GM12878 (cell line): ENCODE results near the gene UBE3C. TPM values are rescaled to one million over a fixed set of nuclear protein-coding genes. Genes with fewer than 3 reads are reported as not detected.

Source experiments
- ATAC-seq: fragments of 200-7000 bp; cut with Tn5 transposase; 3 replicates; pipeline ENCODE4 v1.9.1; 2020; ENCODE audit warnings: mild to moderate bottlenecking, moderate library complexity
- BruUV-seq: library from RNA; stranded (reverse); fragments of 400-500 nt; replicated peaks from 2 replicates; lab custom pipeline; 2021; lab: Mats Ljungman, UMichigan
- CTCF ChIA-PET: fragments of 300-600 bp; sonication (Branson Sonifier 250); formaldehyde crosslinking; extraction: SDS; loops from one replicate; lab custom pipeline; 2021; ENCODE audit warnings: inconsistent platforms; lab: Yijun Ruan, JAX
- POLR2A ChIA-PET: fragments of 350-600 bp; formaldehyde crosslinking; extraction: SDS; loops from one replicate; lab custom pipeline; 2021; ENCODE audit warnings: inconsistent platforms; lab: Charles Lee
- RAD21 ChIA-PET: fragments of 300-600 bp; sonication (Branson Sonifier 250); formaldehyde crosslinking; loops from one replicate; lab custom pipeline; 2023; ENCODE audit warnings: antibody characterized with exemption; ENCODE audit not compliant: unreplicated experiment; lab: Charles Lee
- SMC1A ChIA-PET: fragments of 300-600 bp; sonication (Branson Sonifier 250); formaldehyde crosslinking; loops from one replicate; lab custom pipeline; 2023; ENCODE audit not compliant: unreplicated experiment, uncharacterized antibody; lab: Charles Lee
- DNase-seq: peaks from one replicate; pipeline ENCODE4 v3.0.0-alpha.2; 2011; ENCODE audit warnings: low read depth, low spot score
- FAIRE-seq: peaks from 3 replicates; lab custom pipeline; 2011; peaks lifted over from hg19 to GRCh38; lab: Jason Lieb, UNC
- H2AFZ ChIP-seq: 2 replicates; pipeline ENCODE4 v1.6.0; 2011; ENCODE audit warnings: low read depth, low read length, control low read depth; ENCODE audit not compliant: control insufficient read depth
- H3K27ac ChIP-seq: 2 replicates; pipeline ENCODE4 v1.5.1; 2011; ENCODE audit warnings: control low read depth; ENCODE audit not compliant: control insufficient read depth, insufficient read depth
- H3K27me3 ChIP-seq, 2 experiments: replicated peaks in 1 of 2; 2 replicates each; pipeline versions ENCODE4 v1.6.0 to v1.6.1; 2011; ENCODE audit warnings: low read length in 1 of 2; ENCODE audit not compliant: control insufficient read depth in 2 of 2, insufficient read depth in 2 of 2
- H3K36me3 ChIP-seq, 2 experiments: 2 replicates each; pipeline ENCODE4 v1.5.1; 2011; ENCODE audit warnings: low read length in 1 of 2; ENCODE audit not compliant: control insufficient read depth in 2 of 2, insufficient read depth in 2 of 2
- H3K4me1 ChIP-seq: 2 replicates; pipeline ENCODE4 v1.6.1; 2011; ENCODE audit warnings: mild to moderate bottlenecking, low read length, moderate library complexity, mixed read lengths; ENCODE audit not compliant: control insufficient read depth, insufficient read depth
- H3K4me2 ChIP-seq: 2 replicates; pipeline ENCODE4 v1.6.0; 2011; ENCODE audit warnings: control low read depth; ENCODE audit not compliant: control insufficient read depth, insufficient read depth
- H3K4me3 ChIP-seq: fragments of 200-600 bp; sonication (generic); 2 replicates; pipeline ENCODE4 v1.5.1; 2016
- H3K79me2 ChIP-seq: 2 replicates; pipeline ENCODE4 v1.6.0; 2011; ENCODE audit warnings: low read length; ENCODE audit not compliant: control insufficient read depth, insufficient read depth
- H3K9ac ChIP-seq: 2 replicates; pipeline ENCODE4 v1.8.0; 2011; ENCODE audit warnings: low read length, control low read depth, mixed read lengths; ENCODE audit not compliant: control insufficient read depth, insufficient read depth
- H3K9me3 ChIP-seq: replicated peaks from 3 replicates; pipeline ENCODE4 v1.5.1; 2011; ENCODE audit warnings: mild to moderate bottlenecking, low read length; ENCODE audit not compliant: control insufficient read depth, insufficient read depth
- H4K20me1 ChIP-seq: 2 replicates; pipeline ENCODE4 v1.6.0; 2011; ENCODE audit not compliant: control insufficient read depth, insufficient read depth
- EED ChIP-seq: sonication (generic); IDR thresholded peaks from 2 replicates; pipeline ENCODE4 v1.6.1; 2016; ENCODE audit warnings: antibody characterized with exemption, low read depth
- ESRRA ChIP-seq: IDR thresholded peaks from 2 replicates; pipeline ENCODE4 v1.6.1; 2012; ENCODE audit warnings: mild to moderate bottlenecking, low read length, improper control_type of control experiment
- GATAD2B ChIP-seq: fragments of 450-650 bp; conservative IDR thresholded peaks from 2 replicates; pipeline ENCODE4 v1.6.1; 2017; ENCODE audit warnings: low read depth, mild to moderate bottlenecking, moderate library complexity
- IKZF1 ChIP-seq: fragments of 450-650 bp; conservative IDR thresholded peaks from 2 replicates; pipeline ENCODE4 v1.6.1; 2017; ENCODE audit warnings: antibody characterized with exemption, mild to moderate bottlenecking
- MEF2B ChIP-seq: fragments of 450-650 bp; IDR thresholded peaks from 2 replicates; pipeline ENCODE4 v1.6.1; 2018; ENCODE audit warnings: mild to moderate bottlenecking, moderate library complexity; ENCODE audit not compliant: partially characterized antibody, poor library complexity, severe bottlenecking
- MYB ChIP-seq: fragments of 150-350 bp; IDR thresholded peaks from 2 replicates; pipeline ENCODE4 v1.6.1; 2014; ENCODE audit warnings: mild to moderate bottlenecking, low read depth, low read length, borderline replicate concordance
- PAX5 ChIP-seq: IDR thresholded peaks from 2 replicates; pipeline ENCODE4 v1.6.1; 2011; ENCODE audit warnings: low read depth, low read length, borderline replicate concordance
- WGBS: methylation state at CpG from one replicate; pipeline ENCODE4 v1.1.6; 2016; ENCODE audit warnings: low lambda C conversion rate; ENCODE audit not compliant: insufficient replicate concordance, insufficient coverage; ENCODE audit errors: missing lambda C conversion rate; 5-methylcytosine and 5-hydroxymethylcytosine counted together
- in situ Hi-C: fragments of 300-500 bp; cut with MboI; formaldehyde crosslinking; loops from 9 replicates; pipeline ENCODE4 v1.14.3; 2018; ENCODE audit warnings: mixed read lengths
- intact Hi-C: fragments of 100-400 bp; cut with micrococcal nuclease; formaldehyde crosslinking; loops from one replicate; pipeline ENCODE4 v1.14.2; 2022; ENCODE audit not compliant: unreplicated experiment
- polyA plus RNA-seq, 11 experiments: library from polyadenylated mRNA; depleted of rRNA in 4 of 11; unstranded in 6 of 11; stranded (reverse) in 5 of 11; fragments of >200 nt; fragmentation: Nextera tagmentation in 4 of 11; fragmentation: Illumina TruSeq in 1 of 11; extraction: Ambion mirVana in 4 of 11; extraction: Trizol in 1 of 11; gene quantifications; 1 replicate in 1 of 11; 2 replicates in 10 of 11; pipeline versions ENCODE4 v1.2.1 to v1.2.3, GENCODE V29; 2011 to 2016; ENCODE audit warnings: inconsistent platforms in 2 of 11, missing spikeins in 2 of 11, low read depth in 1 of 11
- total RNA-seq, 4 experiments: library from RNA; depleted of rRNA in 3 of 4; stranded (reverse); fragments of >200 nt in 3 of 4; fragmentation: Illumina TruSeq in 1 of 4; extraction: Trizol in 1 of 4; gene quantifications; 2 replicates each; pipeline versions ENCODE4 v1.2.1 to v1.2.3, GENCODE V29; 2013 to 2021
- TF ChIP-seq, protein P1 (sequence below): fragments of 150-350 bp; IDR thresholded peaks from 2 replicates; pipeline ENCODE4 v1.6.1; 2014; ENCODE audit warnings: mild to moderate bottlenecking, low read depth, low read length

UBE3C gene
- total and polyA plus RNA-seq, 10 of the 15 experiments (the other 5 are each of a cell fraction or from before 2014, with no cell fraction given), result 7.9 to 65.9 (median 45.2) TPM

DNA sequence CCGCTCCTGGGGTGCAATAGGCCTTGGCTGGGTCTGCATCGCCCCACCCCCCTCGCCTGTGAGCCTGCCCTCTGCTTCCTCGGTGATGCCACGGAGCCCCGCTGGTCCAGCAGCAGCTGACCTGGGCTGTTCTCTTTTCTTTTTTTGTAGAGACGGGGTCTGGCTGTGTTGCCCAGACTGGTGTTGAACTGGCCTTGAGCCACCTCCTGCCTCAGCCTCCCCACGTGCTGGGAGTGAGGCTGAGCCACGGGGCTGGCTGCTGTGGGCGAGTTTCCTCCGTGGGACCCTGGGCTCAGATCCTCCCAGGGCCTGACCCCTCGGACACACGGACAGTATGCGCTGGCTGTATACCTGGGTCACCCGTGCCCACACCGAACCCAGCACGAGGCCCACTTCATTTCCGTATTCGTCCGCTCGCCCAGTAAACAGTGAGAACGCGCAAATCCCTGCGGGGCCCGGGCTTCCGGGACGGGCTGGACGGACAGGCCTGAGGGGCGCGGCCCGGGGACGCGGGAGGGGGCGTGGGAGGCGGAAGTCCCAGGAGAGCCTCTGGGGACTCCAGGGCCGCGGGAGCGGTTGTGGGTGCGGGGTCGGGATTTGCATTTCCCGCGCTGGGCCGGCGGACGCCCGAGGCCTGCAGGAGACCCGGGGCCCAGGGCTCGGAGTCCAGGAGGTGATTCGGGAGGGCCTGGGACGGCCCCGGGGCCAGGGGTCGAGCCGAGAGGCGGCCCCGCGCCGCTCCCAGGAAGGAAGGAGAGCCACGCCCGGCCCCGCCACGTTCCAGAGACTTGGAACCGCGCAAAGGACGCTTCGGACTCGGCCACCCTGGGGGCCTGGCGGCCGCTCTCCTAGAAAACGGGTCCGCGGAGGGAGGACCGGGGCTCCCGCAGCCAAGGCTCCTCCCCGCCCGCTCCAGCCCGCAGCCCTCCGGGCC is 140.3 kb downstream of the UBE3C start:
- Histone ChIP-seq H3K36me3 (no peaks in the 10 kb centered on the region), H3K27ac (no peak overlapping the region), H3K27me3 (no peaks in the 10 kb centered on the region; a peak in 1 of 4 replicates), H3K4me2 (peak overlapping the region; percentile 7; the same call in 1 of the 2 replicates), H3K4me3 (no peak overlapping the region), H3K9me3 (no peaks in the 10 kb centered on the region), H2AFZ (peak overlapping the region; percentile 19), H3K4me1 (no peaks in the 10 kb centered on the region), H4K20me1 (no peaks in the 10 kb centered on the region), H3K79me2 (no peaks in the 10 kb centered on the region), H3K9ac (no peak overlapping the region; the same call in 1 of the 2 replicates)
- RAD21 ChIA-PET, result no interaction called here
- ATAC-seq, result peak; percentile 12; the same call in 2 of the 3 replicates
- WGBS, result 24% methylated on average over 52 of the region's 77 CpGs
- TF ChIP-seq EED (no peak), MEF2B (peak; percentile 58), MYB (no peak), GATAD2B (no peak), PAX5 (no peak), IKZF1 (0 out of 2 replicates have a peak, but pooled peaks have one; percentile 17), ESRRA (no peak)
- TF ChIP-seq, protein P1, sequence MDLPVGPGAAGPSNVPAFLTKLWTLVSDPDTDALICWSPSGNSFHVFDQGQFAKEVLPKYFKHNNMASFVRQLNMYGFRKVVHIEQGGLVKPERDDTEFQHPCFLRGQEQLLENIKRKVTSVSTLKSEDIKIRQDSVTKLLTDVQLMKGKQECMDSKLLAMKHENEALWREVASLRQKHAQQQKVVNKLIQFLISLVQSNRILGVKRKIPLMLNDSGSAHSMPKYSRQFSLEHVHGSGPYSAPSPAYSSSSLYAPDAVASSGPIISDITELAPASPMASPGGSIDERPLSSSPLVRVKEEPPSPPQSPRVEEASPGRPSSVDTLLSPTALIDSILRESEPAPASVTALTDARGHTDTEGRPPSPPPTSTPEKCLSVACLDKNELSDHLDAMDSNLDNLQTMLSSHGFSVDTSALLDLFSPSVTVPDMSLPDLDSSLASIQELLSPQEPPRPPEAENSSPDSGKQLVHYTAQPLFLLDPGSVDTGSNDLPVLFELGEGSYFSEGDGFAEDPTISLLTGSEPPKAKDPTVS, result no peak
- intact Hi-C loops (no loop called here), in situ Hi-C loops (no loop called here)
- FAIRE-seq, result no peak
- BruUV-seq, result no TSS peak
- POLR2A ChIA-PET, result interaction anchor here (0.6 kb wide), 1 partner anchor 1577 kb away, joined by 5 read pairs; no protein-coding TSS in a partner anchor
- SMC1A ChIA-PET, result no interaction called here
- CTCF ChIA-PET, result no interaction called here
- no peak for DNase-seq
